ENCODE data around the gene UTS2R.

The UTS2R gene

GRCh38 chr17:82386881-82387704, 15.5 kb downstream of the UTS2R start:
- no peaks in the 10 kb centered on the region for H3K9me3 Mint-ChIP-seq
- no peak overlapping the region for H3K4me3 Mint-ChIP-seq
- peaks cover 1% of the 10 kb centered on the region for H3K36me3 Mint-ChIP-seq (ENCODE audit: insufficient read depth)
- H3K4me1 Mint-ChIP-seq, result no peaks in the 10 kb centered on the region
- H3K27ac Mint-ChIP-seq (ENCODE audit: low read depth), result no peak overlapping the region
- ATAC-seq (replicated peaks; ENCODE audit: extremely low read depth, poor library complexity, severe bottlenecking), result no peak
- H3K27me3 Mint-ChIP-seq, result no peaks in the 10 kb centered on the region
- DNase-seq (ENCODE audit: low spot score in 2 of 2), result no peak

- H3K4me3 Mint-ChIP-seq, result no peak overlapping the region
- H3K27ac Mint-ChIP-seq (ENCODE audit: low read depth), result no peak overlapping the region
- no peaks in the 10 kb centered on the region for H3K4me1 Mint-ChIP-seq
- H3K36me3 Mint-ChIP-seq (ENCODE audit: insufficient read depth), result peaks cover 1% of the 10 kb centered on the region
- H3K9me3 Mint-ChIP-seq, result no peaks in the 10 kb centered on the region
- DNase-seq (ENCODE audit: low spot score in 2 of 2) (no peak), ATAC-seq (replicated peaks; ENCODE audit: extremely low read depth, poor library complexity, severe bottlenecking) (no peak)
- H3K27me3 Mint-ChIP-seq, result no peaks in the 10 kb centered on the region
Observed at GRCh38 chr17:82387705-82388106, 16.1 kb downstream of the UTS2R start.

GRCh38 chr17:82388223-82388921, 16.8 kb downstream of the UTS2R start:
- H3K4me3 Mint-ChIP-seq, result no peak overlapping the region
- H3K27ac Mint-ChIP-seq (ENCODE audit: low read depth), result no peak overlapping the region
- ATAC-seq (replicated peaks; ENCODE audit: extremely low read depth, poor library complexity, severe bottlenecking), result no peak
- no peaks in the 10 kb centered on the region for H3K4me1 Mint-ChIP-seq
- no peaks in the 10 kb centered on the region for H3K36me3 Mint-ChIP-seq (ENCODE audit: insufficient read depth)
- DNase-seq (ENCODE audit: low spot score in 2 of 2), result no peak
- no peaks in the 10 kb centered on the region for H3K27me3 Mint-ChIP-seq
- H3K9me3 Mint-ChIP-seq, result no peaks in the 10 kb centered on the region

GRCh38 chr17:82388922-82389283, 17.3 kb downstream of the UTS2R start:
- H3K4me1 Mint-ChIP-seq, result no peaks in the 10 kb centered on the region
- H3K4me3 Mint-ChIP-seq, result no peak overlapping the region
- H3K9me3 Mint-ChIP-seq, result no peaks in the 10 kb centered on the region
- H3K27me3 Mint-ChIP-seq, result no peaks in the 10 kb centered on the region
- DNase-seq (ENCODE audit: low spot score in 2 of 2) (no peak), ATAC-seq (replicated peaks; ENCODE audit: extremely low read depth, poor library complexity, severe bottlenecking) (no peak)
- no peaks in the 10 kb centered on the region for H3K36me3 Mint-ChIP-seq (ENCODE audit: insufficient read depth)
- no peak overlapping the region for H3K27ac Mint-ChIP-seq (ENCODE audit: low read depth)

- Mint-ChIP-seq H3K36me3 (ENCODE audit: insufficient read depth) (no peaks in the 10 kb centered on the region), H3K27ac (ENCODE audit: low read depth) (no peak overlapping the region), H3K27me3 (no peaks in the 10 kb centered on the region), H3K9me3 (no peaks in the 10 kb centered on the region), H3K4me1 (no peaks in the 10 kb centered on the region), H3K4me3 (no peak overlapping the region)
- ATAC-seq (replicated peaks; ENCODE audit: extremely low read depth, poor library complexity, severe bottlenecking) (no peak), DNase-seq (ENCODE audit: low spot score in 2 of 2) (no peak)
Observed at GRCh38 chr17:82389379-82389778, 17.8 kb downstream of the UTS2R start.

GRCh38 chr17:82390015-82390859, 18.7 kb downstream of the UTS2R start:
- peaks cover 5% of the 10 kb centered on the region for H3K36me3 Mint-ChIP-seq (ENCODE audit: insufficient read depth)
- H3K27me3 Mint-ChIP-seq, result no peaks in the 10 kb centered on the region
- H3K9me3 Mint-ChIP-seq, result no peaks in the 10 kb centered on the region
- H3K27ac Mint-ChIP-seq (ENCODE audit: low read depth), result no peak overlapping the region
- H3K4me1 Mint-ChIP-seq, result no peaks in the 10 kb centered on the region
- H3K4me3 Mint-ChIP-seq, result no peak overlapping the region
- DNase-seq (ENCODE audit: low spot score in 2 of 2) (no peak), ATAC-seq (replicated peaks; ENCODE audit: extremely low read depth, poor library complexity, severe bottlenecking) (no peak)

- no peak for DNase-seq (ENCODE audit: low spot score in 2 of 2)
- H3K27me3 Mint-ChIP-seq, result no peaks in the 10 kb centered on the region
- no peaks in the 10 kb centered on the region for H3K4me1 Mint-ChIP-seq
- no peaks in the 10 kb centered on the region for H3K9me3 Mint-ChIP-seq
- peaks cover 5% of the 10 kb centered on the region for H3K36me3 Mint-ChIP-seq (ENCODE audit: insufficient read depth)
- no peak for ATAC-seq (replicated peaks; ENCODE audit: extremely low read depth, poor library complexity, severe bottlenecking)
- H3K27ac Mint-ChIP-seq (ENCODE audit: low read depth), result no peak overlapping the region
- H3K4me3 Mint-ChIP-seq, result no peak overlapping the region
Observed at GRCh38 chr17:82390860-82391435, 19.4 kb downstream of the UTS2R start.

GRCh38 chr17:82391496-82392066, 20.0 kb downstream of the UTS2R start:
- Mint-ChIP-seq H3K4me1 (no peaks in the 10 kb centered on the region), H3K27me3 (no peaks in the 10 kb centered on the region), H3K9me3 (no peaks in the 10 kb centered on the region), H3K36me3 (ENCODE audit: insufficient read depth) (peaks cover 5% of the 10 kb centered on the region), H3K27ac (ENCODE audit: low read depth) (no peak overlapping the region), H3K4me3 (no peak overlapping the region)
- DNase-seq (ENCODE audit: low spot score in 2 of 2), result no peak
- ATAC-seq (replicated peaks; ENCODE audit: extremely low read depth, poor library complexity, severe bottlenecking), result no peak

GRCh38 chr17:82392209-82392920, 20.8 kb downstream of the UTS2R start:
- Mint-ChIP-seq H3K36me3 (ENCODE audit: insufficient read depth) (peaks cover 5% of the 10 kb centered on the region), H3K4me1 (no peaks in the 10 kb centered on the region), H3K4me3 (no peak overlapping the region), H3K27ac (ENCODE audit: low read depth) (no peak overlapping the region), H3K27me3 (no peaks in the 10 kb centered on the region), H3K9me3 (no peaks in the 10 kb centered on the region)
- no peak for ATAC-seq (replicated peaks; ENCODE audit: extremely low read depth, poor library complexity, severe bottlenecking)
- no peak for DNase-seq (ENCODE audit: low spot score in 2 of 2)

- Mint-ChIP-seq H3K36me3 (ENCODE audit: insufficient read depth) (peaks cover 5% of the 10 kb centered on the region), H3K9me3 (no peaks in the 10 kb centered on the region), H3K27me3 (no peaks in the 10 kb centered on the region), H3K4me3 (no peak overlapping the region), H3K27ac (ENCODE audit: low read depth) (no peak overlapping the region), H3K4me1 (no peaks in the 10 kb centered on the region)
- DNase-seq (ENCODE audit: low spot score in 2 of 2), result no peak
- ATAC-seq (replicated peaks; ENCODE audit: extremely low read depth, poor library complexity, severe bottlenecking), result no peak
Observed at GRCh38 chr17:82392941-82393340, 21.4 kb downstream of the UTS2R start.

- Mint-ChIP-seq H3K4me1 (no peaks in the 10 kb centered on the region), H3K4me3 (no peak overlapping the region), H3K27me3 (no peaks in the 10 kb centered on the region), H3K36me3 (ENCODE audit: insufficient read depth) (peaks cover 5% of the 10 kb centered on the region), H3K27ac (ENCODE audit: low read depth) (no peak overlapping the region), H3K9me3 (no peaks in the 10 kb centered on the region)
- DNase-seq (ENCODE audit: low spot score in 2 of 2), result no peak
- ATAC-seq (replicated peaks; ENCODE audit: extremely low read depth, poor library complexity, severe bottlenecking), result no peak
Observed at GRCh38 chr17:82394278-82394677, 22.7 kb downstream of the UTS2R start.

Measured in central memory CD8-positive, alpha-beta T cell (primary cell).